CD4-positive, alpha-beta T cell treated with Interferon alpha-2 for 1 hour (primary cell): ENCODE data around the gene CSF3.

Experiments used
- DNase-seq, 2 donors: peaks; one replicate each; pipeline ENCODE4 v3.0.0-alpha.2; 2020 to 2022

CSF3 gene

GRCh38 chr17:40063187-40063771 lies 48.0 kb downstream of the CSF3 start:
- DNase-seq: peak in 1 of 2 donors; percentile 36

GRCh38 chr17:40063901-40064531 lies 48.8 kb downstream of the CSF3 start:
- no peak for DNase-seq

GRCh38 chr17:40064971-40065768 lies 49.9 kb downstream of the CSF3 start:
- DNase-seq: no peak

GRCh38 chr17:40065769-40066510 lies 50.7 kb downstream of the CSF3 start:
- DNase-seq: no peak
